T-cell (primary cell): Measurements from ENCODE around the gene BBC3. TPM values are rescaled to one million over a fixed set of nuclear protein-coding genes. Genes with fewer than 3 reads are reported as not detected.
"Not testable (repeated sequence)": the region's sequence is repeated elsewhere in the genome, so short reads cannot be mapped to it uniquely, and the experiment has no call there.

ENCODE experiments used
- ATAC-seq, 4 experiments: fragments of 200-7000 bp in 3 of 4; fragments of 150-1000 bp in 1 of 4; cut with Tn5 transposase; replicated peaks in 1 of 4; 1 replicate in 3 of 4; 2 replicates in 1 of 4; pipeline ENCODE4 v1.10.0; 2021; ENCODE audit warnings: moderate library complexity in 3 of 4, mild to moderate bottlenecking in 2 of 4, moderate number of reproducible peaks in 1 of 4
- CTCF ChIA-PET, 2 donors: fragments of 300-600 bp; sonication (Branson Sonifier 250); formaldehyde crosslinking; loops; one replicate each; lab custom pipeline; 2022; ENCODE audit warnings: antibody characterized with exemption in 2 of 2; lab: Charles Lee
- POLR2A ChIA-PET, 2 donors: fragments of 300-600 bp; sonication (Branson Sonifier 250); formaldehyde crosslinking; loops; one replicate each; lab custom pipeline; 2022; ENCODE audit warnings: antibody characterized with exemption in 2 of 2; lab: Charles Lee
- DNase-seq, 35 experiments: peaks; one replicate each; pipeline versions ENCODE4 v3.0.0 to v3.0.0-alpha.2; 2013 to 2023
- H3K27ac ChIP-seq: one replicate; pipeline ENCODE4 v1.5.1; 2013; ENCODE audit warnings: low read length
- H3K27me3 ChIP-seq, 2 experiments: replicated peaks in 1 of 2; 1 replicate in 1 of 2; 2 replicates in 1 of 2; pipeline versions ENCODE4 v1.6.1 to v1.7.0; 2013; ENCODE audit warnings: low read length in 1 of 2, mixed read lengths in 1 of 2; ENCODE audit not compliant: control insufficient read depth in 2 of 2, insufficient read depth in 2 of 2; ENCODE audit errors: extremely low read depth in 1 of 2
- H3K36me3 ChIP-seq, 2 donors: 1 replicate in 1 of 2; 2 replicates in 1 of 2; pipeline versions ENCODE4 v1.6.1 to v1.7.0; 2013; ENCODE audit warnings: low read length in 1 of 2; ENCODE audit not compliant: control insufficient read depth in 2 of 2, insufficient read depth in 1 of 2; ENCODE audit errors: extremely low read depth in 1 of 2
- H3K4me1 ChIP-seq, 2 experiments: 1 replicate in 1 of 2; 2 replicates in 1 of 2; pipeline versions ENCODE4 v1.6.1 to v1.7.0; 2013; ENCODE audit warnings: low read length in 2 of 2, mixed read lengths in 1 of 2; ENCODE audit not compliant: insufficient read depth in 2 of 2, control insufficient read depth in 1 of 2; ENCODE audit errors: extremely low read depth in 1 of 2
- H3K4me3 ChIP-seq, 2 donors: 1 replicate in 1 of 2; 2 replicates in 1 of 2; pipeline versions ENCODE4 v1.5.1 to v1.7.0; 2013; ENCODE audit warnings: mild to moderate bottlenecking in 2 of 2, low read length in 1 of 2, moderate library complexity in 1 of 2; ENCODE audit not compliant: control insufficient read depth in 1 of 2; ENCODE audit errors: extremely low read depth in 1 of 2
- H3K9me3 ChIP-seq: 2 replicates; pipeline ENCODE4 v1.7.0; 2013
- H3K27ac Mint-ChIP-seq, 2 donors: one replicate each; pipeline ENCODE4 v1.8.0; 2020 to 2021; ENCODE audit warnings: mild to moderate bottlenecking in 2 of 2, mixed read lengths in 2 of 2
- H3K27me3 Mint-ChIP-seq, 2 donors: one replicate each; pipeline ENCODE4 v1.8.0; 2021 to 2022; ENCODE audit warnings: mixed read lengths in 2 of 2
- H3K36me3 Mint-ChIP-seq: one replicate; pipeline ENCODE4 v1.8.0; 2021; ENCODE audit warnings: mixed read lengths
- H3K4me1 Mint-ChIP-seq, 3 donors: one replicate each; pipeline ENCODE4 v1.8.0; 2020 to 2022; ENCODE audit warnings: mixed read lengths in 3 of 3, mild to moderate bottlenecking in 1 of 3
- H3K4me3 Mint-ChIP-seq, 3 donors: one replicate each; pipeline ENCODE4 v1.8.0; 2020 to 2022; ENCODE audit warnings: mild to moderate bottlenecking in 3 of 3, mixed read lengths in 3 of 3, moderate library complexity in 3 of 3
- H3K9me3 Mint-ChIP-seq, 3 donors: one replicate each; pipeline ENCODE4 v1.8.0; 2020 to 2022; ENCODE audit warnings: mixed read lengths in 3 of 3
- WGBS: methylation state at CpG from one replicate; pipeline ENCODE4 v1.1.5; 2013; ENCODE audit warnings: missing lambda C conversion rate; ENCODE audit not compliant: insufficient coverage; 5-methylcytosine and 5-hydroxymethylcytosine counted together
- total RNA-seq, 35 experiments: library from RNA in 6 of 35; stranded (reverse) in 6 of 35; fragments of 120-200 nt in 1 of 35; gene quantifications; one replicate each; pipeline versions ENCODE4 v1.2.1 to v1.2.4 and lab custom pipeline; 2013 to 2026

The BBC3 gene
- total RNA-seq, 5 donors from 2014 or later (not counting 1 experiment from before 2014, with no cell fraction given): 20.0 to 48.6 (median 39.2) TPM

DNA sequence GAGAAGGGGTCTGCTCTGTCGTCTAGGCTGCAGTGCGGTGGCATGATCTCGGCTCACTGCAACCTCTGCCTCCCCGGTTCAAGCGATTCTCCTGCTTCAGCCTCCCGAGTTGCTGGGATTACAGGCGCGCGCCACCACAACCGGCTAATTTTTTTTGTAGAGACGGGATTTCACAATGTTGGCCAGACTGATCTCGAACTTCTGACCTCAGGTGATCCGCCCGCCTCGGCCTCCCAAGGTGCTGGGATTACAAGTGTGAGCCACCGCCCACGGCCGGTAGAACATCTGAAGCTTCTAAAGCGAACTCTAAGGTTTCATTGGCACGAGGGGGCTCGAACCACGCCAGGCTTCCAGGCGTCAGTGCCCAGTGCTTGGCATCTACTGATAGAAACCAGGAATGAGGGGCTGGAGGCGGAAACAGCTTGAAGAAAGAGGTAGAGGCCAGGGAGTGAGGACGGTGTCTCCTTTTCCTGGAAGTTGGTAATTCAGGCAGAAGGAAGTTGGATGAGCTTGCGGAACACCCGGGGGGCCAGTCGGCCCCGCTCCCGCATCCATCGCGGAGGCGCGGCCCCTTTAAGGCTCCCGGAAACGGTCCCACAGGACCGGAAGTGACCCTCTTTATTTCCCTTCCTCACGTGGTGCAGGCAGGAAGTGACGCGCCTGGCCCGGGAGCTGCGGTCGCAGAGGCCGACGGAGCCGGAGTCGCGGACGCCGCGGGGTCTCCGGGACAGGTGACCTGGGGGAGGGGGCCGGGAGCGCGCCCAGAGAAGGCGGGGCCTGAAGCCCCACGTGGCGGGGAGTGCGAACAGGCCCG is 25.1 kb upstream of the BBC3 start, which contains the start of gene CCDC9:
CCDC9 (plus strand) TSS at position 647 of the 814 bp plus-strand sequence. CDS start 1,876 bp downstream, outside the sequence.
- peak within 1 kb of the TSS; percentile 93 to 96 for H3K27ac Mint-ChIP-seq
- peak in 3 of 4 experiments; percentile 52 to 66 (median 54) for ATAC-seq
- Histone ChIP-seq H3K4me1 (peaks cover 6 to 40% of the 10 kb centered on the region in 2 experiments), H3K27ac (peak within 1 kb of the TSS; percentile 95), H3K4me3 (peak within 1 kb of the TSS; percentile 58 to 67), H3K36me3 (peaks cover 4 to 30% of the 10 kb centered on the region in 2 donors), H3K9me3 (no peaks in the 10 kb centered on the region), H3K27me3 (no peaks in the 10 kb centered on the region)
- WGBS: 32% methylated on average over 46 of the region's 60 CpGs
- H3K4me1 Mint-ChIP-seq: peaks cover 29 to 41% (median 40%) of the 10 kb centered on the region in 3 donors
- CTCF ChIA-PET: interaction anchor here (0.6 to 2.2 kb wide), 12 partner anchors 8 to 99 kb away, joined by 3 to 12 read pairs (median 6); partner anchors contain the start of genes DHX34 (in 1 of the 2) and INAFM1 (in 1 of the 2)
- H3K27me3 Mint-ChIP-seq: no peaks in the 10 kb centered on the region
- POLR2A ChIA-PET: interaction anchor here (0.6 to 1.3 kb wide), 5 partner anchors 12 to 143 kb away, joined by 3 to 9 read pairs (median 6); partner anchors contain the start of genes INAFM1 (in 1 of the 2) and ZC3H4 (in 1 of the 2)
- no peaks in the 10 kb centered on the region for H3K9me3 Mint-ChIP-seq
- peak in 32 of 35 experiments; percentile 78 to 94 (median 86) for DNase-seq
- H3K4me3 Mint-ChIP-seq: peak within 1 kb of the TSS; percentile 85 to 91 (median 87)
- peaks cover 29% of the 10 kb centered on the region for H3K36me3 Mint-ChIP-seq

DNA sequence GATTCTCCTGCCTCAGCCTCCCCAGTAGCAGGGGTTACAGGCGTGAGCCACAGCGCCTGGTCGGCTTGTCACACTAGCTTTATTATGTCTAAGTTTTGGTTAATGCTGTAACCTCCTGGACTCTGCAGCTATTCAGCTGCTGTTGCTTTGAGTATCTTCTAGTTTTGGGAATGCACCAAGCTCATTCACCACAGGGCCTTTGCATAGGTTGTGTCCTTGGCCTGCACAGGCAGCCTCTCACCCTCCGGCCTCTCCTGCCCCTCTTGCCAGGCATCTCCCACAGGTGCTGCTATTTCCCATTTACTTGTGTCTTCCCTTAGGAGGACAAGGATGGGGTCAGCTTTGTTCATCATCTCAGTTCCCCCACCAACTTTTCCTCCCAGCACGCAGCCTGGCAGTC is 23.0 kb upstream of the BBC3 start:
- H3K27ac Mint-ChIP-seq: no peak overlapping the region
- WGBS: no CpG with 5 or more reads among the region's 5 CpGs
- ChIA-PET POLR2A (interaction anchor here in 1 of 2 donors (0.6 kb wide), 1 partner anchor 76 kb away, joined by 3 read pairs; no protein-coding TSS in a partner anchor), CTCF (interaction anchor here (0.6 to 2.0 kb wide), 3 partner anchors 10 to 93 kb away, joined by 3 to 8 read pairs (median 4); no protein-coding TSS in a partner anchor)
- ATAC-seq: no peak
- H3K36me3 Mint-ChIP-seq: peaks cover 12% of the 10 kb centered on the region
- no peaks in the 10 kb centered on the region for H3K27me3 ChIP-seq
- H3K27me3 Mint-ChIP-seq: no peaks in the 10 kb centered on the region
- H3K4me3 ChIP-seq: no peak overlapping the region
- H3K36me3 ChIP-seq: peaks cover 0 to 10% of the 10 kb centered on the region in 2 donors
- no peaks in the 10 kb centered on the region for H3K9me3 ChIP-seq
- H3K4me1 ChIP-seq: peaks cover 6 to 28% of the 10 kb centered on the region in 2 experiments
- peak in 2 of 35 experiments; percentile 22 to 25 for DNase-seq
- H3K4me1 Mint-ChIP-seq: peaks cover 21 to 27% (median 24%) of the 10 kb centered on the region in 3 donors
- no peaks in the 10 kb centered on the region for H3K9me3 Mint-ChIP-seq
- H3K27ac ChIP-seq: no peak overlapping the region
- H3K4me3 Mint-ChIP-seq: no peak overlapping the region

DNA sequence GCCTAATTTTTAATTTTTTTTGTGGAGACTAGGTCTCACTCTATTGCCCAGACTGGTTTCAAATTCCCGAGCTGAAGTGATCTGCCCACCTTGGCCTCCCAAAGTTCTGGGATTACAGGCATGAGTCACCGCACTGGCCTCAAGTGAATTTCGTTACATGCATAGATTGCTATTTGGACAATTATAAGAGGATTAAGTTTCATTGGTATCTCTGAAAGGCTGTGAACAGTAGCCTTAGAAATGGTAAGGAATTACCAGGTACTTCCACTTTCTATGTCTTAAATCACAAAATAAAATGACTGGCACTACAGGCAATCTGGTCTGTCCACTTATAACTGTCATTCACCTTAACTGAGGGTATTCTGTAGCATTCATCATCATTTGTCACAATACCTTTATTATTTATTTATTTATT is 22.5 kb upstream of the BBC3 start:
- 69% methylated on average over 3 of the region's 3 CpGs for WGBS
- no peaks in the 10 kb centered on the region for H3K27me3 ChIP-seq
- ChIA-PET CTCF (interaction anchor here (0.6 to 2.0 kb wide), 5 partner anchors 9 to 1077 kb away, joined by 3 to 8 read pairs (median 4); no protein-coding TSS in a partner anchor), POLR2A (interaction anchor here in 1 of 2 donors (0.6 kb wide), 1 partner anchor 75 kb away, joined by 3 read pairs; no protein-coding TSS in a partner anchor)
- H3K27ac Mint-ChIP-seq: no peak overlapping the region
- H3K27ac ChIP-seq: no peak overlapping the region
- no peaks in the 10 kb centered on the region for H3K27me3 Mint-ChIP-seq
- peaks cover 6 to 23% of the 10 kb centered on the region in 2 experiments for H3K4me1 ChIP-seq
- H3K4me1 Mint-ChIP-seq: peaks cover 17 to 22% (median 19%) of the 10 kb centered on the region in 3 donors
- no peak overlapping the region for H3K4me3 Mint-ChIP-seq
- ATAC-seq: no peak
- H3K9me3 ChIP-seq: no peaks in the 10 kb centered on the region
- peaks cover 7% of the 10 kb centered on the region for H3K36me3 Mint-ChIP-seq
- no peak overlapping the region for H3K4me3 ChIP-seq
- DNase-seq: no peak
- H3K36me3 ChIP-seq: peaks cover 0 to 5% of the 10 kb centered on the region in 2 donors
- no peaks in the 10 kb centered on the region for H3K9me3 Mint-ChIP-seq

DNA sequence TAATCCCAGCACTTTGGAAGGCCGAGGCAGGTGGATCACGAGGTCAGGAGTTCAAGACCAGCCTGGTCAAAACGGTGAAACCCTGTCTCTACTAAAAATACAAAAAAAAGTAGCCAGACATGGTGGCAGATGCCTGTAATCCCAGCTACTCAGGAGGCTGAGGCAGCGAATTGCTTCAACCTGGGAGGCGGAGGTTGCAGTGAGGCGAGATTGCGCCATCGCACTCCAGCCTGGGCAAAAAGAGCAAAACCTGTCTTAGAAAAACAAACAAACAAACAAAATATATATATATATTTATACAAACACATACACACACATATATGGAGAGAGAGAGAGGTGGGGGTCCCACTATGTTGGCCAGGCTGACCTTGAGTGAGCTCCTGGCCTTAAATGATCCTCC is 22.0 kb upstream of the BBC3 start:
- peaks cover 13 to 19% (median 14%) of the 10 kb centered on the region in 3 donors for H3K4me1 Mint-ChIP-seq
- H3K36me3 Mint-ChIP-seq, ATAC-seq, H3K27me3 ChIP-seq, H3K4me3 Mint-ChIP-seq, H3K27ac Mint-ChIP-seq, H3K9me3 ChIP-seq, H3K4me3 ChIP-seq, H3K27ac ChIP-seq, H3K27me3 Mint-ChIP-seq, POLR2A ChIA-PET, H3K36me3 ChIP-seq, H3K9me3 Mint-ChIP-seq, DNase-seq: not testable (repeated sequence)
- peaks cover 5 to 18% of the 10 kb centered on the region in 2 experiments for H3K4me1 ChIP-seq
- WGBS: 68% methylated on average over 3 of the region's 8 CpGs
- CTCF ChIA-PET: interaction anchor here (0.6 to 2.0 kb wide), 3 partner anchors 9 to 1078 kb away, joined by 3 to 8 read pairs (median 4); no protein-coding TSS in a partner anchor

DNA sequence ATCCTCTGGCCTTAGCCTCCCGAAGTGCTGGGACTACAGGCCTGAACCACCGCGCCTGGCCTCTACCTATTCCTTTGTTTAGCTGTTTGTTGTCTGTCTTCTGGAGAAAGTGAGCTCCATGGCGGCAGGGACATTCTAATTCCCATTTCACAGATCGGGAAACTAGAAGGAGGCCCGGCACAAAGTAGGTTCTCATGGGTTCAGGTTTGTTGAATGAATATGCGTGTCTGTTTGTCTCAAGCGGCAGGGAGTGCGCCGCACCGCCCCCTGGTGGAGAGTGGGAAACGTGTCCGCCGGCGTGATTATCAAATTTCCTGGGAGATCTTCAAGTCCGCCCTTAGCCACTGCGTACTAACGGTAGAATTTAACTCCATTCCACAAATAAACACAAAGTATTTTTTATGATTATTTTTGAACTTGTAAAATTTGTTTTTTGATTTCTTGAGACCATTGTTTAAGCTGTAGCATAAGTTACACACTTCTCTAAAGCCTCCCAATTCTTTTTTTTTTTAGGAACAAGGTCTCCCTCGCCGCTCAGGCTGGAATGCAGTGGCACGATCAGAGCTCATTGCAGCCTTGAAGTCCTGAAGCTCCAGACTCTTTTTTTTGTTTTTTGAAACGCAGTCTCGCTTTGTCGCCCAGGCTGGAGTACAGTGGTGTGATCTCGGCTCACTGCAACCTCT is 16.4 kb upstream of the BBC3 start:
- CTCF ChIA-PET: interaction anchor here (0.6 to 5.4 kb wide), 18 partner anchors 9 to 237 kb away, joined by 3 to 179 read pairs (median 5); partner anchors contain the start of genes CCDC9 (in 1 of the 2), DHX34 (in 1 of the 2), KPTN (in 1 of the 2) and SAE1 (in 1 of the 2)
- Histone ChIP-seq H3K4me1 (peaks cover 12 to 30% of the 10 kb centered on the region in 2 experiments), H3K9me3 (no peaks in the 10 kb centered on the region), H3K4me3 (no peak overlapping the region), H3K36me3 (no peaks in the 10 kb centered on the region), H3K27ac (no peak overlapping the region), H3K27me3 (no peaks in the 10 kb centered on the region)
- DNase-seq (peak; percentile 48 to 88 (median 71)), ATAC-seq (no peak)
- POLR2A ChIA-PET: no interaction called here
- Mint-ChIP-seq H3K9me3 (no peaks in the 10 kb centered on the region), H3K27ac (peak overlapping the region in 1 of 2 donors; percentile 53), H3K36me3 (no peaks in the 10 kb centered on the region), H3K27me3 (no peaks in the 10 kb centered on the region), H3K4me1 (peaks cover 0 to 25% (median 19%) of the 10 kb centered on the region in 3 donors), H3K4me3 (no peak overlapping the region)
- WGBS: 68% methylated on average over 10 of the region's 25 CpGs
